ENCODE measurements around the gene CES4A. TPM values are rescaled to one million over a fixed set of nuclear protein-coding genes. Genes with fewer than 3 reads are reported as not detected.
"Not testable (repeated sequence)": the region's sequence is repeated elsewhere in the genome, so short reads cannot be mapped to it uniquely, and the experiment has no call there.

Gene CES4A
- total and polyA plus RNA-seq, 9 donors, result 6.0 to 67.1 (median 10.3) TPM

DNA sequence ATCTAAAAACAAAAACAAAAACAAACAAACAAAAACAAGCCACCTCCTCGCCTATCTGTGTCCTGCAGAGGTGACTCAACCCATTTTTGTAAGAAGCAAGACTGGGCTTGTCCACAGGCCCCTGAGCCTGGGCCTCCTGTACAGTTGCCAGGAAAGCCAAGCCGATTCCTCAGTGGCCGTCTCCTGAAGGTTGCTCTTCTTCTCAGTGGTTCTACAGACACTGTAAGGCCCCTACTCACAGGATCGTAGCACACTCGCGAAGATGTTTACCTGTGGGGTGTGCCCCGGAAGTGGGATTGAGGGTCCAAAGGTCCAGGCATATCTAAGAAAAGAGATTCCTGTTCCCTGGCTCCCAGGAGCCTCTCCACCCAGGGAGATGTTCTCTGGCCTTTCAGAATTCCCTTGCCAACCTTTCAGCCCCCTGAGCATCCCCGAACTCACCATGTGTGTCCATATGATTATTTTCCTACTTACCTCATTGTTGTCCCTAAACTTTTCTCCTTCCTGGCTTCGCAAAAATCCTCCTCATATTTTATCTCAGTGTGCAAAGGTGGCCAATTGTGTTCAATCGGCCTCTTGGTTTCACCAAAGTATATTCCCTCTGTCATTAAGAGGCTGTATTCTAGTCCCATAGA, 34.8 kb upstream of the CES4A start:
- Histone ChIP-seq H3K27me3 (no peaks in the 10 kb centered on the region), H3K4me1 (ENCODE audit: insufficient read depth) (peaks cover 2% of the 10 kb centered on the region), H3K27ac (no peak overlapping the region), H3K36me3 (no peaks in the 10 kb centered on the region), H3K4me3 (no peak overlapping the region), H3K9me3 (no peaks in the 10 kb centered on the region)
- TF ChIP-seq POLR2A (IDR thresholded peaks at IDR 0.05), result no peak
- TF ChIP-seq EP300 (IDR thresholded peaks at IDR 0.05), result no peak
- TF ChIP-seq, protein P1, sequence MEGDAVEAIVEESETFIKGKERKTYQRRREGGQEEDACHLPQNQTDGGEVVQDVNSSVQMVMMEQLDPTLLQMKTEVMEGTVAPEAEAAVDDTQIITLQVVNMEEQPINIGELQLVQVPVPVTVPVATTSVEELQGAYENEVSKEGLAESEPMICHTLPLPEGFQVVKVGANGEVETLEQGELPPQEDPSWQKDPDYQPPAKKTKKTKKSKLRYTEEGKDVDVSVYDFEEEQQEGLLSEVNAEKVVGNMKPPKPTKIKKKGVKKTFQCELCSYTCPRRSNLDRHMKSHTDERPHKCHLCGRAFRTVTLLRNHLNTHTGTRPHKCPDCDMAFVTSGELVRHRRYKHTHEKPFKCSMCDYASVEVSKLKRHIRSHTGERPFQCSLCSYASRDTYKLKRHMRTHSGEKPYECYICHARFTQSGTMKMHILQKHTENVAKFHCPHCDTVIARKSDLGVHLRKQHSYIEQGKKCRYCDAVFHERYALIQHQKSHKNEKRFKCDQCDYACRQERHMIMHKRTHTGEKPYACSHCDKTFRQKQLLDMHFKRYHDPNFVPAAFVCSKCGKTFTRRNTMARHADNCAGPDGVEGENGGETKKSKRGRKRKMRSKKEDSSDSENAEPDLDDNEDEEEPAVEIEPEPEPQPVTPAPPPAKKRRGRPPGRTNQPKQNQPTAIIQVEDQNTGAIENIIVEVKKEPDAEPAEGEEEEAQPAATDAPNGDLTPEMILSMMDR (IDR thresholded peaks at IDR 0.05), result no peak
- 79 to 87% (median 81%) methylated on average over 10 of the region's 10 CpGs for WGBS, 3 donors
- DNase-seq, result no peak
- intact Hi-C loops (cut with DNase I), result loop anchor here in 1 of 4 donors (5.0 kb wide), 1 partner anchor 204 kb away; the partner anchor contains the start of genes FBXL8 and TRADD

- peak; percentile 73 to 87 (median 82) for DNase-seq
- WGBS, 3 donors, result 18 to 28% (median 22%) methylated on average over 8 of the region's 8 CpGs
- Histone ChIP-seq H3K27ac (no peak overlapping the region), H3K27me3 (no peaks in the 10 kb centered on the region), H3K9me3 (no peaks in the 10 kb centered on the region), H3K4me3 (no peak overlapping the region), H3K36me3 (no peaks in the 10 kb centered on the region), H3K4me1 (ENCODE audit: insufficient read depth) (no peaks in the 10 kb centered on the region)
- TF ChIP-seq EP300 (IDR thresholded peaks at IDR 0.05), result no peak
- TF ChIP-seq, protein P1 (IDR thresholded peaks at IDR 0.05), result peak; percentile 66 to 79 (median 68)
- intact Hi-C loops (cut with DNase I), result loop anchor here in 1 of 4 donors (5.0 kb wide), 1 partner anchor 203 kb away; the partner anchor contains the start of genes FBXL8 and TRADD
Measured at GRCh38 chr16:66954097-66954659, 34.2 kb upstream of the CES4A start.

DNA sequence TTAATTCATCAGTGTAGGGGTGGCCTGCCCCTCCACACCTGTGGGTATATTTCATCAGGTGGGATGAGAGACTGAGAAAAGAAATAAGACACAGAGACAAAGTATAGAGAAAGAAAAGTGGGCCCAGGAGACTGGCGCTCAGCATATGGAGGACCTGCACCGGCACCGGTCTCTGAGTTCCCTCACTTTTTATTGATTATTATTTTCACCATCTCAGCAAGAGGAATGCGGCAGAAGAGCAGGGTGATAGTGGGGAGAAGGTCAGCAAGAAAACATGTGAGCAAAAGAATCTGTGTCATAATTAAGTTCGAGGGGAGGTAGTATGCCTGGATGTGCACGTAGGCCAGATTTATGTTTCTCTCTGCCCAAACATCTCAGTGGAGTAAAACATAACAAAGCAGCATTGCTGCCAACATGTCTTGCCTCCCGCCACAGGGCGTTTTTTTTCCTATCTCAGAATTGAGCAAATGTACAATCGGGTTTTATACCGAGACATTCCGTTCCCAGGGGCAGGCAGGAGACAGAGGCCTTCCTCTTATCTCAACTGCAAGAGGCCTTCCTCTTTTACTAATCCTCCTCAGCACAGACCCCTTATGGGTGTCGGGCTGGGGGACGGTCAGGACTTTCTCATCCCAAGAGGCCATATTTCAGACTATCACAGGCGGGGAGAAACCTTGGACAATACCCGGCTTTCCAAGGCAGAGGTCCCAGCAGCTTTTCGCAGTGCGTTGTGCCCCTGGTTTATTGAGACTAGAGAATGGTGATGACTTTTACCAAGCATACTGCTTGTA, 32.8 kb upstream of the CES4A start:
- H3K36me3 ChIP-seq; H3K4me3 ChIP-seq; H3K9me3 ChIP-seq; H3K27me3 ChIP-seq; intact Hi-C loops (cut with DNase I); H3K4me1 ChIP-seq (ENCODE audit: insufficient read depth); DNase-seq: not testable (repeated sequence)
- WGBS, 3 donors, result 22 to 44% (median 27%) methylated on average over 17 of the region's 17 CpGs
- peak overlapping the region in 1 of 2 donors; percentile 24 for H3K27ac ChIP-seq

GRCh38 chr16:66956154-66956457, 32.3 kb upstream of the CES4A start:
- H3K4me1 ChIP-seq (ENCODE audit: insufficient read depth); H3K9me3 ChIP-seq; H3K27me3 ChIP-seq; H3K27ac ChIP-seq; intact Hi-C loops (cut with DNase I); DNase-seq; H3K36me3 ChIP-seq; H3K4me3 ChIP-seq: not testable (repeated sequence)
- WGBS, 3 donors, result 43 to 55% (median 53%) methylated on average over 1 of the region's 1 CpG

DNA sequence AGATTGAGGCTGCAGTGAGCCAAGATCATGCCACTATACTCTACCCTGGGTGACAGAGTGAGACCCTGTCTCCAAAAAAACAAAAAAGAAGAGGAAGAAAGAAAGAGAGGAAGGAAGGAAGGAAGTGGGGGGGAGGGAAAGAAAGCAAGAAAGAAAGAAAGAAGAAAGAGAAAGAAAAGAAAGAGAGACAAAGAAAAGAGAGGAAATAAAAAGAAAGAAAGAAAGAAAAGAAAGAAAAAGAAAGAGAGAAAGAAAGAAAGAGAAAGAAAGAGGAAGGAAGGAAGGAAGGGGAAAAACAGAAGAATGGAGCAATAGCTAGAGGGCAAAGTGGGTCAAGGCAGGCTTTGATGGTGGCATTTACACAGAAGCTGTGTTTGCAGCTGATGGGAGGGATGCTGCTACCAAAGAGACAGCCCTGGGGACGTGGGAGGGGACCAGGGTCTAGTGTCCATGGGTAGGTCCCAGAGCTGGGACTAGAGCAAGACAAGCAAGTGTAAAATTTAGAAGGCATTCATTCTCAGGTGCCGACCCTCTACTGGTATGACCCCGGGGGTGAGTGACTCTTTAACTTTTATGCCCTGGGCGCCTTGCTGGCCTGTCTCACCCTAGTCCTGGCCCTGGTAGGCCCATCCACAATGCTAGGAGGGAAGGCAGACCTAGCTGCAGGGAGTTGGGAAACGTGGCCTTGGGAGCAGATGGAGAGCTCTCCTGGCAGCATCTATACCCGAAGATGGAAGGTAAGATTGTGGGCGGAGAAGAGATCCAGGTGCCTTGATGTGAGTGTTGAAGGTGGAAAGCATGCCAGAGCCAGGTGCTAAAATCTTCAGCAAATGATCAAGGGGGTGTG, 29.3 kb upstream of the CES4A start:
- intact Hi-C loops (cut with DNase I), result no loop called here
- TF ChIP-seq EP300 (IDR thresholded peaks at IDR 0.05), result no peak
- TF ChIP-seq POLR2A (IDR thresholded peaks at IDR 0.05), result no peak
- TF ChIP-seq, protein P1 (IDR thresholded peaks at IDR 0.05), result no peak

More for the DNA sequence above, 29.3 kb upstream of the CES4A start:
- no peak overlapping the region for H3K4me3 ChIP-seq
- H3K36me3 ChIP-seq, result no peaks in the 10 kb centered on the region
- no peaks in the 10 kb centered on the region for H3K27me3 ChIP-seq
- DNase-seq, result no peak
- no peaks in the 10 kb centered on the region for H3K9me3 ChIP-seq
- H3K4me1 ChIP-seq (ENCODE audit: insufficient read depth), result no peaks in the 10 kb centered on the region
- 76 to 81% (median 76%) methylated on average over 7 of the region's 7 CpGs for WGBS, 3 donors
- no peak overlapping the region for H3K27ac ChIP-seq
